WI38 (cell line): Measurements from ENCODE around the gene ADGRV1.

Experiments used
- H3K4me3 ChIP-seq: 2 replicates; pipeline ENCODE4 v1.5.1; 2011; ENCODE audit warnings: low read depth, mild to moderate bottlenecking, control low read depth, low read length
- CTCF ChIP-seq: IDR thresholded peaks from 2 replicates; pipeline ENCODE4 v1.5.1; 2012; ENCODE audit warnings: low read depth, mild to moderate bottlenecking, control low read depth, low read length

Gene ADGRV1

GRCh38 chr5:90852531-90852930 is 293.9 kb downstream of the ADGRV1 start:
- H3K4me3 ChIP-seq: no peak overlapping the region
- TF ChIP-seq CTCF: no peak

GRCh38 chr5:90853750-90854149 is 295.2 kb downstream of the ADGRV1 start:
- no peak for TF ChIP-seq CTCF
- no peak overlapping the region for H3K4me3 ChIP-seq

- H3K4me3 ChIP-seq: no peak overlapping the region
- TF ChIP-seq CTCF: no peak
Observed at GRCh38 chr5:90854169-90854568, 295.6 kb downstream of the ADGRV1 start.

- TF ChIP-seq CTCF: no peak
Observed at GRCh38 chr5:90855296-90856010, 296.9 kb downstream of the ADGRV1 start.

GRCh38 chr5:90861843-90862586 is 303.4 kb downstream of the ADGRV1 start:
- no peak overlapping the region for H3K4me3 ChIP-seq
- TF ChIP-seq CTCF: no peak

More at GRCh38 chr5:90855296-90856010, 296.9 kb downstream of the ADGRV1 start:
- H3K4me3 ChIP-seq: no peak overlapping the region

- H3K4me3 ChIP-seq: no peak overlapping the region
- no peak for TF ChIP-seq CTCF
Observed at GRCh38 chr5:90865180-90865579, 306.6 kb downstream of the ADGRV1 start.

DNA sequence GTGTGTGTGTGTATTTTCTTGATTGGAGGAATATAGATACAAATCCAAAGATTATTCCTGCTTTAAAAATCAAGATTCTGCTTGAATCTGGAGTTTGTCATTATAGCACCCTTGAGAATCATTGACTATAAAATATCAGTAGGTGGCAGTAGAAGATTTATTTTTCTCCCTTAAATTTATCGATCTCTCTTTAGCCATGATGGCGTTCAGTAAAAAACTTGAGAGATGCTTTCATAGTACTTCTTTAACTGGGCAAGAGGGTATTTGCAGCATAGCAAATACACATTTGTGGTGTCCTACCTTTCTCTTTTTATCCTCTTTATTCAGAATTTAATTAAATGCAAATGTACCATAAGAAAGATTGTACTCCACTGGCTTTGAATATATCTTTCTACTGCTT is 307.7 kb downstream of the ADGRV1 start:
- TF ChIP-seq CTCF: no peak
- H3K4me3 ChIP-seq: no peak overlapping the region
